Measurements from ENCODE around the gene DISP2. TPM values are rescaled to one million over a fixed set of nuclear protein-coding genes. Genes with fewer than 3 reads are reported as not detected.

DISP2 gene
- total RNA-seq, 1 experiment from 2014 or later: 4.6 TPM

DNA sequence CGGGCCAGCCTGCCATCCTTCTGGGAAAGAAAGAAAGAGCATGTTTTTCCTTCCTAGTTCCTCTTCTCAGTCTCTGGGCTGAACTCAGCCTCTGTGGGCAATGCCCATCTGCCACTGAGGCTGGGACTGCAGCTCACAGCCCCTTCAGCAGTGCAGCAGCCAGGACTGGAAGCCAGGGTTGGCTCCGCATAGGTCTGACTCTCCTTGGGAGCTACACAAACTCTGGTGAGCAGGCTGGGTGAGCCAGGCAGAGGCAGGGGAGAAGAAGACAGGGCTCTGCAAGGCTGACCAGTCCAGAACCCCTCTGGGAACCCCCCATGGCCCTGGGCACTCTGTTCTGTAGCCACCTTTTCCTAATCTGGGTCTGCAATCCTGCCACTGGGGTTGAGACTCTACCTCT lies 3.6 kb downstream of the DISP2 start:
- no TSS peak for BruUV-seq (replicated peaks)
- ChIA-PET POLR2A (no interaction called here), CTCF (no interaction called here)
- DNase-seq: no peak
- intact Hi-C loops (cut with micrococcal nuclease; ENCODE audit: unreplicated experiment): no loop called here
- Mint-ChIP-seq H3K9me3 (ENCODE audit: unreplicated experiment) (no peaks in the 10 kb centered on the region), H3K27ac (ENCODE audit: unreplicated experiment) (no peak overlapping the region), H3K4me3 (ENCODE audit: unreplicated experiment) (no peak overlapping the region), H3K36me3 (ENCODE audit: insufficient read depth, unreplicated experiment) (no peaks in the 10 kb centered on the region), H3K27me3 (ENCODE audit: insufficient read depth, unreplicated experiment) (no peaks in the 10 kb centered on the region), H3K4me1 (ENCODE audit: low read depth, unreplicated experiment) (peaks cover 14% of the 10 kb centered on the region)
- Histone ChIP-seq H3K27me3 (replicated peaks; ENCODE audit: control insufficient read depth, insufficient read depth, low read length) (no peaks in the 10 kb centered on the region), H3K36me3 (ENCODE audit: control insufficient read depth, insufficient read depth, low read length) (no peaks in the 10 kb centered on the region), H3K9me3 (no peaks in the 10 kb centered on the region), H3K4me1 (peaks cover 12% of the 10 kb centered on the region), H3K4me3 (ENCODE audit: low read depth, low read length) (no peak overlapping the region)
- TF ChIP-seq, protein P1, sequence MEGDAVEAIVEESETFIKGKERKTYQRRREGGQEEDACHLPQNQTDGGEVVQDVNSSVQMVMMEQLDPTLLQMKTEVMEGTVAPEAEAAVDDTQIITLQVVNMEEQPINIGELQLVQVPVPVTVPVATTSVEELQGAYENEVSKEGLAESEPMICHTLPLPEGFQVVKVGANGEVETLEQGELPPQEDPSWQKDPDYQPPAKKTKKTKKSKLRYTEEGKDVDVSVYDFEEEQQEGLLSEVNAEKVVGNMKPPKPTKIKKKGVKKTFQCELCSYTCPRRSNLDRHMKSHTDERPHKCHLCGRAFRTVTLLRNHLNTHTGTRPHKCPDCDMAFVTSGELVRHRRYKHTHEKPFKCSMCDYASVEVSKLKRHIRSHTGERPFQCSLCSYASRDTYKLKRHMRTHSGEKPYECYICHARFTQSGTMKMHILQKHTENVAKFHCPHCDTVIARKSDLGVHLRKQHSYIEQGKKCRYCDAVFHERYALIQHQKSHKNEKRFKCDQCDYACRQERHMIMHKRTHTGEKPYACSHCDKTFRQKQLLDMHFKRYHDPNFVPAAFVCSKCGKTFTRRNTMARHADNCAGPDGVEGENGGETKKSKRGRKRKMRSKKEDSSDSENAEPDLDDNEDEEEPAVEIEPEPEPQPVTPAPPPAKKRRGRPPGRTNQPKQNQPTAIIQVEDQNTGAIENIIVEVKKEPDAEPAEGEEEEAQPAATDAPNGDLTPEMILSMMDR (IDR thresholded peaks at IDR 0.05; ENCODE audit: insufficient read depth in 1 of 2, low read depth in 1 of 2, low read length in 1 of 2, severe bottlenecking in 1 of 2, unreplicated experiment in 1 of 2): no peak

DNA sequence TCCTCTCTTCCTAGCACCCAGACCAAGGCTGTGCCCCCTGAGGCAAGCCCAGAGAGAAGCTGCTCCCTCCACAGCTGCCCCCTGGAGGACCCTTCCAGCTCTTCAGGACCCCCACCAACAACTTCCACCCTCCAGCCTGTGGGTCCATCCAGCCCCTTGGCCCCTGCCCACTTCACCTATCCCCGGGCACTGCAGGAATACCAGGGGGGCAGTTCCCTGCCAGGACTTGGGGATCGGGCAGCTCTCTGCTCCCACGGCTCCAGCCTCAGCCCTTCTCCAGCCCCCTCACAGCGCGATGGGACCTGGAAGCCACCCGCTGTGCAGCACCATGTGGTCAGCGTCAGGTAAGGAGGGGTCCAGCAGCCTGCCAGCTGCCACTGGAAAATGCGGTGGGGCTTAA lies 5.6 kb downstream of the DISP2 start:
- Histone ChIP-seq H3K9me3 (no peaks in the 10 kb centered on the region), H3K27me3 (replicated peaks; ENCODE audit: control insufficient read depth, insufficient read depth, low read length) (no peaks in the 10 kb centered on the region), H3K4me1 (no peaks in the 10 kb centered on the region), H3K36me3 (ENCODE audit: control insufficient read depth, insufficient read depth, low read length) (no peaks in the 10 kb centered on the region), H3K4me3 (ENCODE audit: low read depth, low read length) (no peak overlapping the region)
- Mint-ChIP-seq H3K27ac (ENCODE audit: unreplicated experiment) (no peak overlapping the region), H3K9me3 (ENCODE audit: unreplicated experiment) (no peaks in the 10 kb centered on the region), H3K4me3 (ENCODE audit: unreplicated experiment) (no peak overlapping the region), H3K4me1 (ENCODE audit: low read depth, unreplicated experiment) (peaks cover 7% of the 10 kb centered on the region), H3K36me3 (ENCODE audit: insufficient read depth, unreplicated experiment) (no peaks in the 10 kb centered on the region), H3K27me3 (ENCODE audit: insufficient read depth, unreplicated experiment) (no peaks in the 10 kb centered on the region)
- TF ChIP-seq, protein P1 (IDR thresholded peaks at IDR 0.05; ENCODE audit: insufficient read depth in 1 of 2, low read depth in 1 of 2, low read length in 1 of 2, severe bottlenecking in 1 of 2, unreplicated experiment in 1 of 2): no peak
- ChIA-PET CTCF (interaction anchor here (1.7 kb wide), 1 partner anchor 19 kb away, joined by 5 read pairs; no protein-coding TSS in a partner anchor), POLR2A (no interaction called here)
- intact Hi-C loops (cut with micrococcal nuclease; ENCODE audit: unreplicated experiment): no loop called here
- no peak for DNase-seq
- no TSS peak for BruUV-seq (replicated peaks)

DNA sequence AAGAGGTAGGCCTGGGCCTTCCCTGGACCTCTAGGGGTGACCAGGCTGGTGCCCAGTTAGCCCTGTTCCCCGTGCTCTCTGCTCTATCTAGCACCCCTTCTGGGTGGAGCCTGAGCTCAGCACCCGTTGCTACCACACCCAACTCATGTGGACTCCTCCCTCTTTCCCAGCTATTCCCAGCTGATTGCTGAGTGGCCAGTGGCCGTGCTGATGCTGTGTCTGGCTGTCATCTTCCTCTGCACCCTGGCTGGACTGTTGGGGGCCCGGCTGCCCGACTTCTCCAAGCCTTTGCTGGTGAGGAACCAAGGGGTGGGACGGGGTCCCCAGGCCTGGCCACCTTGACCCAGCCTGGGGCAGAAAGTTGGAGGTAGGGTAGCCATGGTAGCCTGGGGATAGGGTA lies 6.2 kb downstream of the DISP2 start:
- intact Hi-C loops (cut with micrococcal nuclease; ENCODE audit: unreplicated experiment): no loop called here

More for the DNA sequence above, 6.2 kb downstream of the DISP2 start:
- H3K9me3 ChIP-seq: no peaks in the 10 kb centered on the region
- H3K27me3 ChIP-seq (replicated peaks; ENCODE audit: control insufficient read depth, insufficient read depth, low read length): no peaks in the 10 kb centered on the region
- no peaks in the 10 kb centered on the region for H3K27me3 Mint-ChIP-seq (ENCODE audit: insufficient read depth, unreplicated experiment)
- no TSS peak for BruUV-seq (replicated peaks)
- TF ChIP-seq, protein P1 (IDR thresholded peaks at IDR 0.05; ENCODE audit: insufficient read depth in 1 of 2, low read depth in 1 of 2, low read length in 1 of 2, severe bottlenecking in 1 of 2, unreplicated experiment in 1 of 2): no peak
- CTCF ChIA-PET: interaction anchor here (1.7 kb wide), 1 partner anchor 20 kb away, joined by 5 read pairs; no protein-coding TSS in a partner anchor
- H3K4me3 Mint-ChIP-seq (ENCODE audit: unreplicated experiment): no peak overlapping the region
- peaks cover under 1% of the 10 kb centered on the region for H3K4me1 Mint-ChIP-seq (ENCODE audit: low read depth, unreplicated experiment)
- no peak overlapping the region for H3K27ac Mint-ChIP-seq (ENCODE audit: unreplicated experiment)
- no peaks in the 10 kb centered on the region for H3K36me3 ChIP-seq (ENCODE audit: control insufficient read depth, insufficient read depth, low read length)
- H3K9me3 Mint-ChIP-seq (ENCODE audit: unreplicated experiment): no peaks in the 10 kb centered on the region
- H3K4me3 ChIP-seq (ENCODE audit: low read depth, low read length): no peak overlapping the region
- POLR2A ChIA-PET: no interaction called here
- no peaks in the 10 kb centered on the region for H3K4me1 ChIP-seq
- no peak for DNase-seq
- H3K36me3 Mint-ChIP-seq (ENCODE audit: insufficient read depth, unreplicated experiment): no peaks in the 10 kb centered on the region
